GM18861 (cell line): Measurements from ENCODE around the gene PATJ.
"Not testable (repeated sequence)": the region's sequence is repeated elsewhere in the genome, so short reads cannot be mapped to it uniquely, and the experiment has no call there.

ENCODE experiments used
- ATAC-seq: cut with Tn5 transposase; IDR thresholded peaks from one replicate; pipeline ENCODE4 v1.9.1; 2021; ENCODE audit not compliant: unreplicated experiment

The PATJ gene

GRCh38 chr1:61743716-61744580 lies 1.7 kb downstream of the PATJ start:
- no peak for ATAC-seq

GRCh38 chr1:61746813-61747212 lies 4.5 kb downstream of the PATJ start:
- ATAC-seq: no peak

- ATAC-seq: no peak
These were observed 6.3 kb downstream of the PATJ start for GRCh38 chr1:61748566-61748965.

GRCh38 chr1:61749574-61749973 lies 7.3 kb downstream of the PATJ start:
- ATAC-seq: no peak

GRCh38 chr1:61752921-61753389 lies 10.7 kb downstream of the PATJ start:
- no peak for ATAC-seq

GRCh38 chr1:61753998-61754508 lies 11.8 kb downstream of the PATJ start:
- no peak for ATAC-seq

- no peak for ATAC-seq
These were observed 12.3 kb downstream of the PATJ start for GRCh38 chr1:61754545-61754944.

- no peak for ATAC-seq
These were observed 14.5 kb downstream of the PATJ start for GRCh38 chr1:61756773-61757172.

GRCh38 chr1:61757950-61758349 lies 15.7 kb downstream of the PATJ start:
- ATAC-seq: no peak

- no peak for ATAC-seq
These were observed 27.9 kb downstream of the PATJ start for GRCh38 chr1:61770131-61770530.

GRCh38 chr1:61776091-61776490 lies 33.8 kb downstream of the PATJ start:
- ATAC-seq: no peak

- ATAC-seq: no peak
These were observed 37.0 kb downstream of the PATJ start for GRCh38 chr1:61779231-61779630.

GRCh38 chr1:61781151-61781550 lies 38.9 kb downstream of the PATJ start:
- ATAC-seq: no peak

GRCh38 chr1:61782771-61783170 lies 40.5 kb downstream of the PATJ start:
- peak; percentile 98 for ATAC-seq

GRCh38 chr1:61784726-61785125 lies 42.4 kb downstream of the PATJ start:
- ATAC-seq: no peak

- ATAC-seq: no peak
These were observed 48.6 kb downstream of the PATJ start for GRCh38 chr1:61790837-61791236.

- ATAC-seq: no peak
These were observed 54.9 kb downstream of the PATJ start for GRCh38 chr1:61797045-61797755.

- ATAC-seq: not testable (repeated sequence)
These were observed 58.8 kb downstream of the PATJ start for GRCh38 chr1:61801047-61801446.

- ATAC-seq: no peak
These were observed 65.4 kb downstream of the PATJ start for GRCh38 chr1:61807606-61808140.

- ATAC-seq: no peak
These were observed 66.0 kb downstream of the PATJ start for GRCh38 chr1:61808321-61808720.

- no peak for ATAC-seq
These were observed 66.7 kb downstream of the PATJ start for GRCh38 chr1:61808968-61809367.

- ATAC-seq: no peak
These were observed 70.6 kb downstream of the PATJ start for GRCh38 chr1:61812916-61813315.
